Progenitor cell of endocrine pancreas (in vitro differentiated cells): Measurements from ENCODE around the gene SLC26A11. TPM values are rescaled to one million over a fixed set of nuclear protein-coding genes. Genes with fewer than 3 reads are reported as not detected.
A peak's percentile ranks its signal among the peaks of the same experiment; 100 is the strongest.

Experiments used
- DNase-seq: peaks from one replicate; pipeline ENCODE4 v3.0.0; 2021; ENCODE audit warnings: low spot score; ENCODE audit not compliant: unreplicated experiment
- H3K27ac Mint-ChIP-seq: 2 replicates; pipeline ENCODE4 v1.8.0; 2021; ENCODE audit warnings: mild to moderate bottlenecking, moderate library complexity, mixed read lengths
- H3K27me3 Mint-ChIP-seq: 2 replicates; pipeline ENCODE4 v1.8.0; 2021; ENCODE audit warnings: mixed read lengths
- H3K36me3 Mint-ChIP-seq: 2 replicates; pipeline ENCODE4 v1.8.0; 2022; ENCODE audit warnings: mixed read lengths; ENCODE audit not compliant: insufficient read depth
- H3K4me1 Mint-ChIP-seq: 2 replicates; pipeline ENCODE4 v1.8.0; 2021; ENCODE audit warnings: low read depth, mixed read lengths
- H3K4me3 Mint-ChIP-seq: 2 replicates; pipeline ENCODE4 v1.8.0; 2021; ENCODE audit warnings: low read depth, mild to moderate bottlenecking, moderate library complexity, mixed read lengths
- H3K9me3 Mint-ChIP-seq: 2 replicates; pipeline ENCODE4 v1.8.0; 2021; ENCODE audit warnings: low read depth, mixed read lengths
- total RNA-seq: library from RNA; stranded (reverse); gene quantifications from 2 replicates; pipeline ENCODE4 v1.2.1, GENCODE V29; 2021
- TF ChIP-seq, protein P1 (sequence below): fragments of 200-600 bp; sonication (generic); IDR thresholded peaks from one replicate; pipeline ENCODE4 v1.5.0; 2021; ENCODE audit warnings: antibody characterized with exemption, mild to moderate bottlenecking; ENCODE audit not compliant: unreplicated experiment

SLC26A11 gene
- total RNA-seq, 1 donor from 2014 or later: 40.1 TPM

DNA sequence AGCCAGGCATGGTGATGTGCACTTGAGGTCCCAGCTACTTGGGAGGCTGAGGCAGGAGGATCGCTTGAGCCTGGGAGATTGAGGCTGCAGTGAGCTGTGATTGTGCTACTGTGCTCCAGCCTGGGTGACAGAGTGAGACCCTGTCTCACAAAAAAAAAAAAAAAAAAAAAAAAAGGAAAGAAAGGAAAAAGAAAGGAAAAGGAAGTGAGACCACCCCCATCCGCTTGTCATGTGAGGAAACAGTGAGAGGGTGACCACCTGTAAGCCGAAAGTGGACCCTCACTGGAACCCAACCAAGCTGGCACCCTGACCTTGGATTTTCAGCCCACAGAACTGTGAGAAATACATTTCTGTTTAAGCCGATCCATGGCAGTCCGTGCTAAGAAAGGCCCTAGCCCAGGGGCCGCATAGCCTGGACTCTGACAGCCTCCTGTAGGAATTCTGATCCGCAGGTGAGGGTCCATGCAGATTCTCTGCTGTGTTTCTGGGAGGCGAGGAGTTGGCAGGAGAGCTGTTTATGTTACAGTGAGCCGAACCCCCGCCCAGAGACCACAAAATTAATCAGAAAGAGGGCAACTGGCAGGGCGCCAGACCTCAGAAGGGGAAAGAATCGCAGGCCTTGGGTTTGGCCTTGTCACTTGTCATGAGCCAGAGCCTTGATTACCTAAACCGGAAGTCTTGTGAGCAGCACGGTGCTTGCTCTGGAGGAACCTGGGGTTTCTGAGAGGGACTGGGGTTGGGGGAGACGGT is 1.0 kb upstream of the SLC26A11 start:
- H3K36me3 Mint-ChIP-seq: peaks cover 8% of the 10 kb centered on the region
- no peaks in the 10 kb centered on the region for H3K27me3 Mint-ChIP-seq
- peak overlapping the region; percentile 91 for H3K27ac Mint-ChIP-seq
- TF ChIP-seq, protein P1, sequence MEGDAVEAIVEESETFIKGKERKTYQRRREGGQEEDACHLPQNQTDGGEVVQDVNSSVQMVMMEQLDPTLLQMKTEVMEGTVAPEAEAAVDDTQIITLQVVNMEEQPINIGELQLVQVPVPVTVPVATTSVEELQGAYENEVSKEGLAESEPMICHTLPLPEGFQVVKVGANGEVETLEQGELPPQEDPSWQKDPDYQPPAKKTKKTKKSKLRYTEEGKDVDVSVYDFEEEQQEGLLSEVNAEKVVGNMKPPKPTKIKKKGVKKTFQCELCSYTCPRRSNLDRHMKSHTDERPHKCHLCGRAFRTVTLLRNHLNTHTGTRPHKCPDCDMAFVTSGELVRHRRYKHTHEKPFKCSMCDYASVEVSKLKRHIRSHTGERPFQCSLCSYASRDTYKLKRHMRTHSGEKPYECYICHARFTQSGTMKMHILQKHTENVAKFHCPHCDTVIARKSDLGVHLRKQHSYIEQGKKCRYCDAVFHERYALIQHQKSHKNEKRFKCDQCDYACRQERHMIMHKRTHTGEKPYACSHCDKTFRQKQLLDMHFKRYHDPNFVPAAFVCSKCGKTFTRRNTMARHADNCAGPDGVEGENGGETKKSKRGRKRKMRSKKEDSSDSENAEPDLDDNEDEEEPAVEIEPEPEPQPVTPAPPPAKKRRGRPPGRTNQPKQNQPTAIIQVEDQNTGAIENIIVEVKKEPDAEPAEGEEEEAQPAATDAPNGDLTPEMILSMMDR: no peak
- peak overlapping the region; percentile 90 for H3K4me3 Mint-ChIP-seq
- no peak for DNase-seq
- peaks cover 8% of the 10 kb centered on the region for H3K4me1 Mint-ChIP-seq
- no peaks in the 10 kb centered on the region for H3K9me3 Mint-ChIP-seq

DNA sequence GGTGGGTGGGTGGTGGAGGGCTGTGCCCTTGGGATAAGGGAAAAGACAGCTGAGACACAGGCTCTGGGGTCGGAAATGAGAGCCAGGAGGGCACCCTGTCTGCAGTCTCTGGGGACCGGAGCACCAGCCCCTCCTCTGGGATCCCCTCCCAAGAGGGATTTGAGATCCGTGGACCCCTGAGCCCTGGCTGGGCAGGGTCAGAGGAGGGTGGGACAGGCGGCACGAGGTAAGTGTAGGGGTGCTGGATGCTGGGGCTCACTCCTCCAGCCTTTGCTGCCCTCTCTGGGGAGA is 519 bp upstream of the SLC26A11 start:
- TF ChIP-seq, protein P1: no peak
- DNase-seq: no peak
- peak overlapping the region; percentile 91 for H3K27ac Mint-ChIP-seq
- no peaks in the 10 kb centered on the region for H3K27me3 Mint-ChIP-seq
- H3K9me3 Mint-ChIP-seq: no peaks in the 10 kb centered on the region
- peaks cover 8% of the 10 kb centered on the region for H3K4me1 Mint-ChIP-seq
- H3K4me3 Mint-ChIP-seq: peak overlapping the region; percentile 90
- peaks cover 9% of the 10 kb centered on the region for H3K36me3 Mint-ChIP-seq

DNA sequence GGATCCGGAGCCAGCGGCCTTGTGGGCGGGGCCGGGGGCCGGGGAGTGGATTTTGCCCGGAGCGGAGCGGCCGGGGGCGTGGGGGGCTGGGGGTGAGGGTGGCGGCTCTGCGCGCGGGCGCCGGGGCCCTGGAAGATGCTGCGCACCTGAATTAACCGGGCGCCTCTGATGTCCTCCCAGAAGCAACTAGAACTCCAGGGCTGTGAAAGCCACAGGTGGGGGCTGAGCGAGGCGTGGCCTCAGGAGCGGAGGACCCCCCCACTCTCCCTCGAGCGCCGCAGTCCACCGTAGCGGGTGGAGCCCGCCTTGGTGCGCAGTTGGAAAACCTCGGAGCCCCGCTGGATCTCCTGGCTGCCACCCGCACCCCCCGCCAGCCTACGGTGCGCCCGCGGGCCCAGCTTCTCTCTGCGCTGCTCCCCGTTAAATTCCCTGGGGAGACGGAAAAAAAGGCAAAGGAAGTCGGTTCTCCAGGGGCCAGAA is 549 bp downstream of the SLC26A11 start:
- TF ChIP-seq, protein P1: no peak
- no peak for DNase-seq
- Mint-ChIP-seq H3K4me1 (peaks cover 8% of the 10 kb centered on the region), H3K9me3 (no peaks in the 10 kb centered on the region), H3K27me3 (no peaks in the 10 kb centered on the region), H3K36me3 (peaks cover 9% of the 10 kb centered on the region), H3K27ac (no peak overlapping the region), H3K4me3 (peak overlapping the region; percentile 84)

DNA sequence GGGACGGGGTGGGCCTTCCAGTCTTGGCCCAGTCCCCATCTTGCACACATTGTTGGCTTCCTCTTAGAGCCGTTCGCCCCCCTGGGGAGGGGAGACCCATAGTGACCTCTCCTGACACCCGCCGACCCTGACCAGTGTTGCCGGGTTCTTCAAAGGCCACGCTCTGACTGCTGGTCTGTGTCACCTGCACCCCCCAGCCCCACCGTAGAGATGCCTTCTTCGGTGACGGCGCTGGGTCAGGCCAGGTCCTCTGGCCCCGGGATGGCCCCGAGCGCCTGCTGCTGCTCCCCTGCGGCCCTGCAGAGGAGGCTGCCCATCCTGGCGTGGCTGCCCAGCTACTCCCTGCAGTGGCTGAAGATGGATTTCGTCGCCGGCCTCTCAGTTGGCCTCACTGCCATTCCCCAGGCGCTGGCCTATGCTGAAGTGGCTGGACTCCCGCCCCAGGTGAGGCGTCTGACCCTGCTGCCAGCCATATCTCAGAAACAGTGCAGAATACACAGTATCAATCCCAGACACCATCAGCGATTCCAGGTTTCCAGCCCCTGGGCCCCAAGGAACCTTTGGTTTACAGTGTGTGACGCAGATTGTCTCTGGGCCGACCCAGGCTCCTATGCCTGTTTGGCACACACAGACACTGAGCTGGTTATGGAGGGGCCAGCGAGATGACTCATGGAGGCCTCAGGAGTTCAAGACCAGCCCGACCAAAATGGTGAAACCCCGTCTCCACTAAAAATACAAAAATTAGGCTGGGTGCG is 1.3 kb downstream of the SLC26A11 start:
- no peaks in the 10 kb centered on the region for H3K9me3 Mint-ChIP-seq
- DNase-seq: no peak
- TF ChIP-seq, protein P1: no peak
- H3K4me3 Mint-ChIP-seq: peak overlapping the region; percentile 84
- H3K27me3 Mint-ChIP-seq: no peaks in the 10 kb centered on the region
- peaks cover 8% of the 10 kb centered on the region for H3K4me1 Mint-ChIP-seq
- peaks cover 7% of the 10 kb centered on the region for H3K36me3 Mint-ChIP-seq
- peak overlapping the region; percentile 24 for H3K27ac Mint-ChIP-seq

DNA sequence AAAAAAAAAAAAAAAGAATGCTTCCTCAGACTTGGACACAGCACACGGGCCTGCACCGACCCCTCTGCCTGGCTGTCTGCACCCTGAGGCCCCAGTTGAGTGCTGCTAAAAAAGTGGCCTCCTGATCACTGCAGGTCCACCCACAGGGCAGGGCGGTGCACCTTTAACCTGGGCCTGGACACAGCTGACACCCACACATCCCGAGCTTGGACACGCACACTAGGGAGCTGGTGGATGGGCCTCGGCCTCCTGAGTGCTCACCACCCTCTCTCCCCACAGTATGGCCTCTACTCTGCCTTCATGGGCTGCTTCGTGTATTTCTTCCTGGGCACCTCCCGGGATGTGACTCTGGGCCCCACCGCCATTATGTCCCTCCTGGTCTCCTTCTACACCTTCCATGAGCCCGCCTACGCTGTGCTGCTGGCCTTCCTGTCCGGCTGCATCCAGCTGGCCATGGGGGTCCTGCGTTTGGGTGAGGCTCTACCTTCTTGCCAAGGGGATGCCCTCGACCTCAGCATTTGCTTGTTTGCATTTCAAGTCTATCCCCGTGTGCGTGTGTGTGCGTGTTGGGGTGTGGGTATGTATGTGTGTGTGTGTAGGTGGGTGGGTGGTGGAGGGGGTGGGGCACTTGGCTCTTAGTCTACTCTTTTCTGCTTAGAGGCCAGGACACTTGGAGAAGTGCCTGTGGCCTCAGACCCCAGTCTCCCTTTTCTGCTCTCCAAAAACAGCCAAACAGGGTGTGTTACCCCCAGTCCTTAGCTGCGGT is 2.3 kb downstream of the SLC26A11 start:
- TF ChIP-seq, protein P1: no peak
- no peaks in the 10 kb centered on the region for H3K27me3 Mint-ChIP-seq
- peak overlapping the region; percentile 52 for H3K4me3 Mint-ChIP-seq
- no peak for DNase-seq
- peaks cover 8% of the 10 kb centered on the region for H3K4me1 Mint-ChIP-seq
- H3K36me3 Mint-ChIP-seq: peaks cover 6% of the 10 kb centered on the region
- no peak overlapping the region for H3K27ac Mint-ChIP-seq
- no peaks in the 10 kb centered on the region for H3K9me3 Mint-ChIP-seq
